Left lung (tissue), 10 donors: ENCODE results near the gene SLC22A23. TPM values are rescaled to one million over a fixed set of nuclear protein-coding genes. Genes with fewer than 3 reads are reported as not detected.

ENCODE experiments used
- ATAC-seq: fragments of 200-7000 bp; cut with Tn5 transposase; one replicate; pipeline ENCODE4 v1.9.1; 2020; ENCODE audit warnings: moderate library complexity
- DNase-seq, 4 donors: peaks; one replicate each; pipeline ENCODE4 v3.0.0-alpha.2; 2013 to 2020
- H3K27ac ChIP-seq, 2 donors: fragments of 200-600 bp; sonication (generic) in 1 of 2; one replicate each; pipeline versions ENCODE4 v1.5.0 to v1.8.0; 2020 to 2021
- H3K27me3 ChIP-seq, 2 donors: fragments of 200-600 bp; sonication (generic) in 1 of 2; one replicate each; pipeline versions ENCODE4 v1.5.0 to v1.8.0; 2020 to 2021
- H3K36me3 ChIP-seq, 2 donors: fragments of 200-600 bp; sonication (generic) in 1 of 2; one replicate each; pipeline versions ENCODE4 v1.5.0 to v1.8.0; 2020 to 2021
- H3K4me1 ChIP-seq, 2 donors: fragments of 200-600 bp; one replicate each; pipeline ENCODE4 v1.8.0; 2021
- H3K4me3 ChIP-seq, 2 donors: fragments of 200-600 bp; sonication (generic) in 1 of 2; one replicate each; pipeline versions ENCODE4 v1.5.0 to v1.8.0; 2020 to 2021; ENCODE audit warnings: mild to moderate bottlenecking in 1 of 2
- H3K9me3 ChIP-seq, 2 donors: fragments of 200-600 bp; sonication (generic) in 1 of 2; one replicate each; pipeline versions ENCODE4 v1.5.0 to v1.8.0; 2020 to 2021
- CTCF ChIP-seq, 2 donors: fragments of 200-600 bp; sonication (generic) in 1 of 2; IDR thresholded peaks; one replicate each; pipeline versions ENCODE4 v1.5.0 to v1.8.0; 2021; ENCODE audit warnings: antibody characterized with exemption in 2 of 2
- intact Hi-C, 2 donors: fragments of 100-400 bp; cut with DNase I; formaldehyde crosslinking; loops; one replicate each; pipeline versions ENCODE4 v1.11.2 to v1.14.2; 2022
- polyA plus RNA-seq, 6 donors: library from polyadenylated mRNA; unstranded; fragments of 120-200 nt; gene quantifications; one replicate each; pipeline ENCODE4 v1.2.1, GENCODE V29; 2013; ENCODE audit not compliant: insufficient read length in 6 of 6
- total RNA-seq, 2 donors: library from RNA; stranded (reverse); fragmentation: NEBNext Ultra II Directional; extraction: Animal tissue kit (Norgen Biotek cat#: 25700); gene quantifications; one replicate each; pipeline ENCODE4 v1.2.1, GENCODE V29; 2021
- donor health status: DM: no; HTN: yes; CAD: no.
- donor health status: DM: no; HTN: no; CAD: no.

The SLC22A23 gene
- total and polyA plus RNA-seq, 8 donors = 19.7 to 31.2 (median 23.9) TPM

GRCh38 chr6:3446184-3446583, 10.7 kb downstream of the SLC22A23 start:
- Histone ChIP-seq H3K4me1 (no peaks in the 10 kb centered on the region), H3K4me3 (no peak overlapping the region), H3K36me3 (no peaks in the 10 kb centered on the region), H3K9me3 (no peaks in the 10 kb centered on the region), H3K27me3 (no peaks in the 10 kb centered on the region), H3K27ac (no peak overlapping the region)
- TF ChIP-seq CTCF (IDR thresholded peaks at IDR 0.05) = no peak
- intact Hi-C loops = no loop called here
- ATAC-seq (no peak), DNase-seq (no peak)

GRCh38 chr6:3444276-3445088, 12.4 kb downstream of the SLC22A23 start:
- H3K4me3 ChIP-seq = no peak overlapping the region
- no peaks in the 10 kb centered on the region for H3K27me3 ChIP-seq
- no peaks in the 10 kb centered on the region for H3K4me1 ChIP-seq
- H3K27ac ChIP-seq = no peak overlapping the region
- intact Hi-C loops = no loop called here
- no peak for TF ChIP-seq CTCF (IDR thresholded peaks at IDR 0.05)
- H3K36me3 ChIP-seq = no peaks in the 10 kb centered on the region
- DNase-seq (no peak), ATAC-seq (no peak)
- no peaks in the 10 kb centered on the region for H3K9me3 ChIP-seq

- Histone ChIP-seq H3K27ac (no peak overlapping the region), H3K36me3 (no peaks in the 10 kb centered on the region), H3K9me3 (no peaks in the 10 kb centered on the region), H3K27me3 (no peaks in the 10 kb centered on the region), H3K4me3 (no peak overlapping the region), H3K4me1 (no peaks in the 10 kb centered on the region)
- ATAC-seq (no peak), DNase-seq (no peak)
- intact Hi-C loops = no loop called here
- no peak for TF ChIP-seq CTCF (IDR thresholded peaks at IDR 0.05)
Observed at GRCh38 chr6:3443221-3443515, 13.7 kb downstream of the SLC22A23 start.

GRCh38 chr6:3442431-3443220, 14.2 kb downstream of the SLC22A23 start:
- no peaks in the 10 kb centered on the region for H3K27me3 ChIP-seq
- no peaks in the 10 kb centered on the region for H3K4me1 ChIP-seq
- ATAC-seq (peak; percentile 51), DNase-seq (no peak)
- intact Hi-C loops = no loop called here
- no peaks in the 10 kb centered on the region for H3K36me3 ChIP-seq
- H3K27ac ChIP-seq = no peak overlapping the region
- H3K4me3 ChIP-seq = no peak overlapping the region
- no peaks in the 10 kb centered on the region for H3K9me3 ChIP-seq
- TF ChIP-seq CTCF (IDR thresholded peaks at IDR 0.05) = no peak

GRCh38 chr6:3440911-3441310, 15.9 kb downstream of the SLC22A23 start:
- Histone ChIP-seq H3K27ac (no peak overlapping the region), H3K27me3 (no peaks in the 10 kb centered on the region), H3K9me3 (no peaks in the 10 kb centered on the region), H3K4me1 (no peaks in the 10 kb centered on the region), H3K36me3 (no peaks in the 10 kb centered on the region), H3K4me3 (no peak overlapping the region)
- ATAC-seq = no peak
- intact Hi-C loops = no loop called here
- DNase-seq = no peak
- TF ChIP-seq CTCF (IDR thresholded peaks at IDR 0.05) = no peak
